Measurements from ENCODE around the gene TSHZ1.
"Not testable (repeated sequence)": the region's sequence is repeated elsewhere in the genome, so short reads cannot be mapped to it uniquely, and the experiment has no call there.

TSHZ1 gene

GRCh38 chr18:75183524-75183923 lies 27.1 kb upstream of the TSHZ1 start:
- DNase-seq: no peak

- no peak for DNase-seq
Measured at GRCh38 chr18:75183973-75184493, 26.6 kb upstream of the TSHZ1 start.

- no peak for DNase-seq
Measured at GRCh38 chr18:75185460-75185859, 25.1 kb upstream of the TSHZ1 start.

- DNase-seq: not testable (repeated sequence)
Measured at GRCh38 chr18:75187702-75188101, 22.9 kb upstream of the TSHZ1 start.

GRCh38 chr18:75189696-75190095 lies 20.9 kb upstream of the TSHZ1 start:
- DNase-seq: no peak

GRCh38 chr18:75192899-75193298 lies 17.7 kb upstream of the TSHZ1 start:
- no peak for DNase-seq

GRCh38 chr18:75198036-75198435 lies 12.6 kb upstream of the TSHZ1 start:
- no peak for DNase-seq

GRCh38 chr18:75199327-75199726 lies 11.3 kb upstream of the TSHZ1 start:
- no peak for DNase-seq

- DNase-seq: no peak
Measured at GRCh38 chr18:75200071-75200470, 10.5 kb upstream of the TSHZ1 start.

GRCh38 chr18:75200605-75201280 lies 9.9 kb upstream of the TSHZ1 start:
- no peak for DNase-seq

GRCh38 chr18:75201282-75202270 lies 9.0 kb upstream of the TSHZ1 start:
- no peak for DNase-seq

GRCh38 chr18:75202696-75203365 lies 7.8 kb upstream of the TSHZ1 start:
- DNase-seq: no peak

GRCh38 chr18:75203416-75204268 lies 7.0 kb upstream of the TSHZ1 start:
- DNase-seq: no peak

GRCh38 chr18:75204269-75204731 lies 6.3 kb upstream of the TSHZ1 start:
- no peak for DNase-seq

- no peak for DNase-seq
Measured at GRCh38 chr18:75204732-75205513, 5.7 kb upstream of the TSHZ1 start.

GRCh38 chr18:75205514-75206132 lies 5.0 kb upstream of the TSHZ1 start:
- DNase-seq: no peak

GRCh38 chr18:75206452-75207309 lies 3.9 kb upstream of the TSHZ1 start:
- no peak for DNase-seq

GRCh38 chr18:75207310-75208154 lies 3.1 kb upstream of the TSHZ1 start:
- DNase-seq: no peak

Measured in NCI-H446 treated with DMSO at 0.1 percent for 48 hours (cell line).